Measurements from ENCODE around the gene RPS6KA1. TPM values are rescaled to one million over a fixed set of nuclear protein-coding genes. Genes with fewer than 3 reads are reported as not detected.

RPS6KA1 gene
- total RNA-seq, 2 experiments from 2014 or later, result 72.2 to 91.0 TPM

DNA sequence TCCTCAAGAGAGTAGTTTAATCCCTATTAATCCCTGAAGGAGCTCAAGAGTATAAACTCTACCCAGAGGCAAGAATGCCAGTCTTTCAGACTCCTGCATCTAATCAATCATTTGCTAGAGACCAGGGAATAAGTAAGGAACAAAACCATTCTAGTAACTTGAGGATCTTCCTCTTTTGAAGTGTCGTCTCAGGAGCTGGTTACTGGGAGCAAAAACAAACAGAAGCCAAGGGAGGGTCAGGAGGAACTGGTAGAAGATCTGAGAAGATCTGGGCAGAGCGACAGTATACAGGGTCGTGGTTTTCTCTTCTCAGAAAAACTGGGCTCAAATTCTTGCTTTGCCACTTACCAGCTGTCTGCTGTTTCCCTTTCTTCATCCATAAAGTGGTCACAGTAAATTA, 69.3 kb downstream of the RPS6KA1 start:
- Histone ChIP-seq H4K20me1 (ENCODE audit: insufficient read depth, low read length) (no peaks in the 10 kb centered on the region), H3K4me3 (ENCODE audit: low read depth, low read length, poor library complexity, severe bottlenecking) (no peak overlapping the region), H3K4me2 (ENCODE audit: low read length) (no peak overlapping the region), H3K9me2 (ENCODE audit: insufficient read depth, low read length) (no peaks in the 10 kb centered on the region), H3K4me1 (ENCODE audit: insufficient read depth, low read length, poor library complexity, severe bottlenecking) (peaks cover 5% of the 10 kb centered on the region), H3K9me3 (ENCODE audit: low read length) (no peaks in the 10 kb centered on the region), H3K36me3 (ENCODE audit: insufficient read depth, low read length) (no peaks in the 10 kb centered on the region), H2AFZ (ENCODE audit: low read length) (peak overlapping the region; percentile 18; the same call in 1 of the 2 replicates), H3K27ac (ENCODE audit: low read depth, low read length, poor library complexity, severe bottlenecking) (no peak overlapping the region), H3K79me2 (ENCODE audit: insufficient read depth, low read depth, low read length) (no peaks in the 10 kb centered on the region)
- ChIA-PET POLR2A (interaction anchor here (0.6 to 0.7 kb wide), 2 partner anchors 21 to 84 kb away, joined by 3 read pairs; no protein-coding TSS in a partner anchor), CTCF (ENCODE audit: unreplicated experiment) (interaction anchor here (1.3 kb wide), 1 partner anchor 260 kb away, joined by 3 read pairs; no protein-coding TSS in a partner anchor)
- no peak for TF ChIP-seq CTCF (conservative IDR thresholded peaks at IDR 0.05; ENCODE audit: low read length)
- no peak for TF ChIP-seq EZH2phosphoT487 (IDR thresholded peaks at IDR 0.05; ENCODE audit: borderline replicate concordance, low read depth, low read length)
- BruUV-seq (replicated peaks), result no TSS peak
- intact Hi-C loops (cut with micrococcal nuclease; ENCODE audit: unreplicated experiment), result no loop called here
- no peak for DNase-seq (ENCODE audit: low spot score)

GRCh38 chr1:26602378-26602959, 72.9 kb downstream of the RPS6KA1 start:
- no peaks in the 10 kb centered on the region for H3K79me2 ChIP-seq (ENCODE audit: insufficient read depth, low read depth, low read length)
- H3K4me2 ChIP-seq (ENCODE audit: low read length), result no peak overlapping the region
- H3K4me3 ChIP-seq (ENCODE audit: low read depth, low read length, poor library complexity, severe bottlenecking), result no peak overlapping the region
- H2AFZ ChIP-seq (ENCODE audit: low read length), result peak overlapping the region; percentile 30; the same call in 1 of the 2 replicates
- BruUV-seq (replicated peaks), result no TSS peak
- H3K36me3 ChIP-seq (ENCODE audit: insufficient read depth, low read length), result no peaks in the 10 kb centered on the region
- H3K27ac ChIP-seq (ENCODE audit: low read depth, low read length, poor library complexity, severe bottlenecking), result no peak overlapping the region
- H3K4me1 ChIP-seq (ENCODE audit: insufficient read depth, low read length, poor library complexity, severe bottlenecking), result peaks cover 5% of the 10 kb centered on the region
- no peaks in the 10 kb centered on the region for H4K20me1 ChIP-seq (ENCODE audit: insufficient read depth, low read length)
- no peaks in the 10 kb centered on the region for H3K9me2 ChIP-seq (ENCODE audit: insufficient read depth, low read length)
- no peaks in the 10 kb centered on the region for H3K9me3 ChIP-seq (ENCODE audit: low read length)
- intact Hi-C loops (cut with micrococcal nuclease; ENCODE audit: unreplicated experiment), result loop anchor here (1.0 to 5.0 kb wide), 3 partner anchors 75 to 275 kb away; no protein-coding TSS in a partner anchor
- peak; percentile 77 for DNase-seq (ENCODE audit: low spot score)
- TF ChIP-seq CTCF (conservative IDR thresholded peaks at IDR 0.05; ENCODE audit: low read length), result peak; percentile 98
- TF ChIP-seq EZH2phosphoT487 (IDR thresholded peaks at IDR 0.05; ENCODE audit: borderline replicate concordance, low read depth, low read length), result no peak
- CTCF ChIA-PET (ENCODE audit: unreplicated experiment), result interaction anchor here (0.6 to 2.4 kb wide), 5 partner anchors 17 to 279 kb away, joined by 3 to 12 read pairs (median 4); no protein-coding TSS in a partner anchor
- POLR2A ChIA-PET, result interaction anchor here (0.6 to 1.8 kb wide), 6 partner anchors 89 to 1120 kb away, joined by 3 to 9 read pairs (median 4); no protein-coding TSS in a partner anchor

- intact Hi-C loops (cut with micrococcal nuclease; ENCODE audit: unreplicated experiment), result loop anchor here (5.0 kb wide), 1 partner anchor 273 kb away; no protein-coding TSS in a partner anchor
Measured at GRCh38 chr1:26603856-26604255, 74.3 kb downstream of the RPS6KA1 start.

More at GRCh38 chr1:26603856-26604255, 74.3 kb downstream of the RPS6KA1 start:
- ChIA-PET POLR2A (interaction anchor here (1.3 to 1.6 kb wide), 2 partner anchors 185 to 261 kb away, joined by 3 to 7 read pairs; no protein-coding TSS in a partner anchor), CTCF (ENCODE audit: unreplicated experiment) (interaction anchor here (0.8 to 1.0 kb wide), 3 partner anchors 184 to 278 kb away, joined by 3 to 4 read pairs (median 3); partner anchors contain the start of gene PIGV)
- Histone ChIP-seq H3K79me2 (ENCODE audit: insufficient read depth, low read depth, low read length) (no peaks in the 10 kb centered on the region), H3K4me1 (ENCODE audit: insufficient read depth, low read length, poor library complexity, severe bottlenecking) (peaks cover 5% of the 10 kb centered on the region), H3K4me2 (ENCODE audit: low read length) (no peak overlapping the region), H4K20me1 (ENCODE audit: insufficient read depth, low read length) (no peaks in the 10 kb centered on the region), H2AFZ (ENCODE audit: low read length) (no peak overlapping the region), H3K36me3 (ENCODE audit: insufficient read depth, low read length) (no peaks in the 10 kb centered on the region), H3K9me3 (ENCODE audit: low read length) (no peaks in the 10 kb centered on the region), H3K27ac (ENCODE audit: low read depth, low read length, poor library complexity, severe bottlenecking) (no peak overlapping the region), H3K4me3 (ENCODE audit: low read depth, low read length, poor library complexity, severe bottlenecking) (no peak overlapping the region), H3K9me2 (ENCODE audit: insufficient read depth, low read length) (no peaks in the 10 kb centered on the region)
- TF ChIP-seq CTCF (conservative IDR thresholded peaks at IDR 0.05; ENCODE audit: low read length) (no peak), EZH2phosphoT487 (IDR thresholded peaks at IDR 0.05; ENCODE audit: borderline replicate concordance, low read depth, low read length) (no peak)
- no peak for DNase-seq (ENCODE audit: low spot score)
- BruUV-seq (replicated peaks), result no TSS peak
